Activated T-helper 1 cell treated with anti-CD3 and anti-CD28 coated beads, Interleukin-12 subunit alpha, Interleukin-12 subunit beta, Interleukin-2, Interleukin-4 antibody, amounts not matched to agents 30 ng/mL and 10 ng/mL and 1 ng/mL, durations not matched to agents 14 hours and 24 hours and 36 hours (primary cell): ENCODE data around the gene CCDC57. TPM values are rescaled to one million over a fixed set of nuclear protein-coding genes. Genes with fewer than 3 reads are reported as not detected.
A peak's percentile ranks its signal among the peaks of the same experiment; 100 is the strongest.

Experiments used
- DNase-seq: peaks from one replicate; pipeline ENCODE4 v3.0.0; 2021; ENCODE audit warnings: low spot score
- H3K27ac Mint-ChIP-seq: one replicate; pipeline ENCODE4 v1.8.0; 2021; ENCODE audit warnings: mild to moderate bottlenecking, mixed read lengths
- H3K27me3 Mint-ChIP-seq: one replicate; pipeline ENCODE4 v1.8.0; 2022; ENCODE audit warnings: mild to moderate bottlenecking, moderate library complexity, mixed read lengths; ENCODE audit not compliant: insufficient read depth
- H3K36me3 Mint-ChIP-seq: one replicate; pipeline ENCODE4 v1.8.0; 2021; ENCODE audit warnings: low read depth, mixed read lengths
- H3K4me1 Mint-ChIP-seq: one replicate; pipeline ENCODE4 v1.8.0; 2021; ENCODE audit warnings: low read depth, mixed read lengths
- H3K4me3 Mint-ChIP-seq: one replicate; pipeline ENCODE4 v1.8.0; 2021; ENCODE audit warnings: mild to moderate bottlenecking, moderate library complexity, mixed read lengths
- H3K9me3 Mint-ChIP-seq: one replicate; pipeline ENCODE4 v1.8.0; 2021; ENCODE audit warnings: mixed read lengths
- intact Hi-C: fragments of 100-400 bp; cut with micrococcal nuclease; formaldehyde crosslinking; loops from one replicate; pipeline ENCODE4 v1.15.1; 2024
- total RNA-seq: library from RNA; stranded (reverse); gene quantifications from 2 replicates; pipeline ENCODE4 v1.2.3, GENCODE V29; 2022

CCDC57 gene
- total RNA-seq, 1 donor from 2014 or later = 60.8 TPM

DNA sequence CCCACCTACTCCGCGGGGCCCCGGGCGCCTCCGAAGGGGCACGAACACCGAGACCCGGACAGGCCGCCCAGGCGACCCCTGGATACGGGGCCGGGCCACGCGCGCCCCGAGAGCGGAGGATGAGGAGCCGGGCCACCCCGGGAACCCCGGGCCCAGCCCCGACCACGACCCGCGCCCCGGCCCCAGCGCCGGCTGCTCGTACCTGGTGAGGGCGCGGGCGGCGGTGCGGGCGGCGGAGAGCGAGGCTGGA, 114.8 kb downstream of the CCDC57 start:
- Mint-ChIP-seq H3K27me3 (no peaks in the 10 kb centered on the region), H3K27ac (peak overlapping the region; percentile 55), H3K9me3 (no peaks in the 10 kb centered on the region), H3K36me3 (peaks cover 13% of the 10 kb centered on the region), H3K4me3 (peak overlapping the region; percentile 66), H3K4me1 (no peaks in the 10 kb centered on the region)
- intact Hi-C loops = loop anchor here (1.0 to 5.0 kb wide), 8 partner anchors 8 to 265 kb away; partner anchors contain the start of genes ALYREF, ANAPC11, DCXR and GPS1
- no peak for DNase-seq

- Mint-ChIP-seq H3K4me3 (peak overlapping the region; percentile 82), H3K9me3 (no peaks in the 10 kb centered on the region), H3K36me3 (peaks cover 11% of the 10 kb centered on the region), H3K4me1 (no peaks in the 10 kb centered on the region), H3K27me3 (no peaks in the 10 kb centered on the region), H3K27ac (peak overlapping the region; percentile 72)
- peak; percentile 24 for DNase-seq
- intact Hi-C loops = loop anchor here (5.0 kb wide), 1 partner anchor 45 kb away; the partner anchor contains the start of genes GPS1 and RFNG
Measured at GRCh38 chr17:82097184-82097918, 115.3 kb downstream of the CCDC57 start.

DNA sequence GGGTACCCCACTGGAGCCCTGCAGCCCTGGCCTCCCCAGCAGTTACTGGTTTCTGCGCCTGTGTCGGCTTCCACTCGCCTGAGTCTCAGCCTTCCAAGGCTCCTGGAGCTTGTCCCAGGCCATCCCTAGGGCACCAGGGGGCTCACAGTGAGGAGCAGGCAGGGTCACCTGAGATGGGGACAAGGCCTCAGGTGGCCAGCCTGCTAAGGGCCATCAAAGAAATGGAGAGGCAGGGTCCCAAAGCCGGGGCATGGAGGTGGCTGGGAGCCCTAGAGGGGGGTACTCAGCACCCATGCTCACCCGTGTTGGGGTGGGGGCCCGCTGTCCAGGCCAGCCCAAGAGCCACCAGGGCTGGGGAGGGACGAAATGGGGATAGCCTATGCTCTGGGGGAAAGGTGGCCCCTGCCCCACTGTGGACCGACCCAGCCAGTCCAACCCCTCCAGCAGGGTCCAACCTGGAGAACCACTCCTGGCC, 115.9 kb downstream of the CCDC57 start:
- peak overlapping the region; percentile 72 for H3K27ac Mint-ChIP-seq
- intact Hi-C loops = loop anchor here (1.0 to 5.0 kb wide), 2 partner anchors 44 to 168 kb away; partner anchors contain the start of genes GPS1 and RFNG
- H3K4me1 Mint-ChIP-seq = no peaks in the 10 kb centered on the region
- no peaks in the 10 kb centered on the region for H3K9me3 Mint-ChIP-seq
- peak overlapping the region; percentile 82 for H3K4me3 Mint-ChIP-seq
- no peaks in the 10 kb centered on the region for H3K27me3 Mint-ChIP-seq
- peaks cover 11% of the 10 kb centered on the region for H3K36me3 Mint-ChIP-seq
- no peak for DNase-seq

DNA sequence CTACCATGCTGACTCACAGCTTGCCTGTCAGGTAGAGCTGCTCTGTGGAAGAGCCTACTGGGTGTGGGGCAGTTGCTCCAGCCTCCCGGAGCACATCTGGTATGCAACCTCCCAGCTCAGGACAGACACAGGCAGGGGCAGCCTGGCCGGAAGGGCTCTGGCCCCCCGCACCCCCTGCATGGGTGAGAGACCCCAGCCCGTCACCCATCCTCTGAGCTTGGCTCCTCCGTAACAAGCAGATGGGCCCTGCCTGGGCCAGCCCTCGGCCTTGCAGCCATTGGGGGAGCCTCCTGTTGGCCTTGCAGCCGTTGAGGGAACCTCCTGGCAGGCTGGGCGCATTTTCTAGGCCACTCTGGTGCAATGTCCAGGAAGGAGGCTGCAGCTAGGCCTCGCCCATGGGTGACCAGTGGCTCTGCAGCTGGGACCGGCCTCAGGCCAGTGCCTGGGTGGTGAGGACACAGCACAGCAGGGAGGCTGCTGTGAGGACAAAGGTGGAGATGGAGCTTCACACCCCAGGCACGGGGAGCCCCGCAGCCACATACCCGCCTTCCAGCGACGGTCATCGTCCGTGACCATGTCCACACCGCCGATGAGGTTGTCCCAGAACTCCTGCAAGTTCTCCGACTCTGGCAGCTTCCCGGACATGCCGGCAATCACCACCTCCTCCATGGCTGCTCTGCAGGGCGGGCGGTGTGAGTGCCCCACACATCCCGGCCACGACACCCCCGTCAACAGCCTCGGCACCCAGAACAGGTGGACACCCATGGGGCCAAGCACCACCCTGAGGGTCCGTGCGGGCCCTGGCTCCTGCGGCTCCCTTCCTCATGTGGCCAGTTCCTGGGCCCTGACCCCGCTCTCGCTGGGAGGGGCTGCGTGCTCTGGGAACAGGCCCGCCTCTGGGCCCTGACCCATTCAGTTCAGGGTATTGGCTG, 116.6 kb downstream of the CCDC57 start:
- H3K4me3 Mint-ChIP-seq = peak overlapping the region; percentile 82
- H3K27ac Mint-ChIP-seq = peak overlapping the region; percentile 72
- intact Hi-C loops = loop anchor here (1.0 to 5.0 kb wide), 2 partner anchors 44 to 168 kb away; partner anchors contain the start of genes GPS1 and RFNG
- DNase-seq = no peak
- H3K36me3 Mint-ChIP-seq = peaks cover 11% of the 10 kb centered on the region
- H3K4me1 Mint-ChIP-seq = no peaks in the 10 kb centered on the region
- no peaks in the 10 kb centered on the region for H3K9me3 Mint-ChIP-seq
- H3K27me3 Mint-ChIP-seq = no peaks in the 10 kb centered on the region

- Mint-ChIP-seq H3K4me1 (no peaks in the 10 kb centered on the region), H3K9me3 (no peaks in the 10 kb centered on the region), H3K36me3 (peaks cover 11% of the 10 kb centered on the region), H3K27me3 (no peaks in the 10 kb centered on the region), H3K27ac (no peak overlapping the region), H3K4me3 (peak overlapping the region; percentile 81)
- no peak for DNase-seq
- intact Hi-C loops = loop anchor here (5.0 kb wide), 1 partner anchor 43 kb away; the partner anchor contains the start of genes GPS1 and RFNG
Measured at GRCh38 chr17:82094931-82095776, 117.5 kb downstream of the CCDC57 start.

DNA sequence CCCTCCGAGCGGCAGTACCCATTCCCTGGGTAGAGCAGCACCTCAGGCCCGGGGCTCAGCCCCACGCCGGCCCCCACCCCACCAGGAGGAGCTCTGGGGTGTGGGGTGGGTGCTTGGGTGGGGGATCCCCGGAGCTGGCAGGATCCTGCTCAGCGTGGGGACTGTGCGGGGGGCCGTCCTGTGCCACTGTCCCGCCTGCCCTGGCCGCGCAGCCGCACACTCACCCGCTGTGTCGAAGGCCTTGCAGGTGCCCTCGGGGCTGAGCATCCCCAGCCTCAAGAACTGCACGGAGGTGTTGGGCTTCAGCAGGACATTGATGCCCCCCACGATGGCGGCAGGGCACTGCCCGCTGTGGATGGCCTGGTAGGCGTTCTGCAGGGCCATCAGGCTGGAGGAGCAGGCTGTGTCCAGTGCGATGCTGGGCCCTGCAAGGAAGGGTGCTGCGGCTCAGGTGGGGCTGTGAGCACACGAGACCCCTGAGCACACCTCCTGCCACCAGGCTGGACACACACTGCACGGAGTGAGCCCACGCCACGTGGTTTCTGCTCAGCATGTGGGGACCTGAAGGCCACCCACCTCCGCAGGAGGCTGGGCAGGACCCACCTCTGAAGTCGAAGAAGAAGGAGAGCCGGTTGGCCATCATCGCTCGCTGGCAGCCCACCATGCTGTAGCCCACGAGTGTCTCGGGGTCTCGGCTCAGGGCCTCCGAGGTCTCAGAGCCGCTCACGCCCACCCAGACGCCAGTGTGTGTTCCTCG, 119.5 kb downstream of the CCDC57 start:
- Mint-ChIP-seq H3K4me3 (no peak overlapping the region), H3K4me1 (no peaks in the 10 kb centered on the region), H3K27me3 (no peaks in the 10 kb centered on the region), H3K27ac (no peak overlapping the region), H3K36me3 (peaks cover 15% of the 10 kb centered on the region), H3K9me3 (no peaks in the 10 kb centered on the region)
- intact Hi-C loops = no loop called here
- no peak for DNase-seq

DNA sequence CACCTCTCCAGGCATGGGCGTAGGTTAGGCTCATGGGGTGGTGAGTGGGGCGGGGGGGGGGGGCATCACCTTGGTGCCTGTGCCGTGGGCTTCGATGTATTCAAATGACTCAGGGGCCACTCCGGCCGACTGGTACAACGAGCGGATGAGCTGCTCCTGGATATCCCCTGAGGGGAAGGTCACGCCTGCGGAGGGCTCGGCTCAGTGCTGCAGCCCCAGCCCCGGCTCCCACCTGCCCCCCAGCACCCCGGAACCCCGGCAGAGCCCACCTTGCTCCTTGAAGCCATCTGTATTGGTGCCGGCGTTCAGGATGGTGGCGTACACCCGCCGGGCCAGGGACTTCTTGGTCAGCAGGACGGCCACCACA, 120.0 kb downstream of the CCDC57 start:
- DNase-seq = no peak
- no peak overlapping the region for H3K4me3 Mint-ChIP-seq
- peaks cover 17% of the 10 kb centered on the region for H3K36me3 Mint-ChIP-seq
- intact Hi-C loops = no loop called here
- H3K4me1 Mint-ChIP-seq = no peaks in the 10 kb centered on the region
- H3K9me3 Mint-ChIP-seq = no peaks in the 10 kb centered on the region
- H3K27ac Mint-ChIP-seq = no peak overlapping the region
- no peaks in the 10 kb centered on the region for H3K27me3 Mint-ChIP-seq

DNA sequence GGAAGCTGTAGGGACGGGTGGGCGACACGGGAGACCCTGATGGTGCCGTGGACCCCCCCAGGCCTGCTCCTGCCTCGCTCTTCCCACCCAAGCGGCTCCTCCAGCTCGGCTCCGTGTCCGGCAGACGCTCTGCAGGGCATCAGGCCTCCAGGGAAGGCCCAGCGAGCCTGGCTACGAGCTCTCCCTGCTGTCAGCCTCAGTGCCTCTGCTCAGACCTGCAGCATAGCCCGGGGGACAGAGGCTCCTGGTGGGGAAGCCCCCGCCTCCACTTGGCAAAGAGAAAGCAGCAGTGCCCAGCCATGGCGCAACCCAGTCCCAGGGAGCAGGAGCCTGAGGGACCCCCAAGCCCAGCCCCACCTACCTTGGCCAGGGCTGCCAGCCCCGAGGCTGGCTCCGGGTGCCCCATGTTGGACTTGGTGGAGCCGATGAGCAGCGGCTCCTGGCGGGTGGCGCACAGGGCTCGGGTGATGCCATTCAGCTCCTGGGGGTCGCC, 120.5 kb downstream of the CCDC57 start:
- no peak for DNase-seq
- Mint-ChIP-seq H3K4me3 (no peak overlapping the region), H3K27me3 (no peaks in the 10 kb centered on the region), H3K27ac (no peak overlapping the region), H3K9me3 (no peaks in the 10 kb centered on the region), H3K36me3 (peaks cover 17% of the 10 kb centered on the region), H3K4me1 (no peaks in the 10 kb centered on the region)
- intact Hi-C loops = no loop called here

DNA sequence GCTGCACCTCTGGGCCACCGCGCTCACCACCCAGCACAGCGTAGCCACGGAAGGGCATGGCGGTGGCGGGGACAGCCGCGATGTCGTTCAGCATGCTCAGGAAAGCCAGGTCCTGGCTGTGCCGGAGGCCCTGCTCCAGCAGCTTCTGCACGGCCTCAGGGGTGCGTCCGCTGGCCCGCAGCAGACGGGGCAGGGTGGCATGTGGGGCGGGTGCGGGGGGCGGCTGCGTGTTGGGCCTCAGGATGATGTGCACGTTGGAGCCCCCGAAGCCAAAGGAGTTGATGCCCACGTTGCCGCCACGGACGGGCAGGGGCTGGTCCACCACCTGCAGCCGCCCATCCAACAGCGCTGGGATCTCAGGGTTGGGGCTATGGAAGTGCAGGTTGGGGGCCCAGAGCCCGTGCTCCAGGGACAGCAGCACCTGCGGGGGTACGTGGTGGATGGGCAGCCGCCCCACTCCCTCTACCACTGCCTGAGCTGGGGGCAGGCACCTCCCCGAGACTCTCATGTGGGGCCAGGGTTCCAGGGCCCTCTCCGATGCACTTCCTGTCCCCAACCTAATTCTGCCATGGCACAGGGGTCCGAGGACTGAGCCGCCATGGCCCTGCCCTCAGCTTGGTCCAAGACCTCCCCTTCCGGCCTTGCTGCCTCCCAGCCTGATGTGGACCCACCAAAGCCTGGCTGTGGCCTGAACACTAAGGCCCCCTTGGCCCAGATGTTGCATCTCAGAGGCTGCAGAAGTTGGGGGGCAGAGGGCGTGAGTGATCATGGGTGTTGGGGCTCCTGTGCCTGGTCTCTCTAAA, 121.2 kb downstream of the CCDC57 start:
- DNase-seq = no peak
- Mint-ChIP-seq H3K9me3 (no peaks in the 10 kb centered on the region), H3K4me3 (no peak overlapping the region), H3K4me1 (no peaks in the 10 kb centered on the region), H3K27ac (no peak overlapping the region), H3K36me3 (peaks cover 17% of the 10 kb centered on the region), H3K27me3 (no peaks in the 10 kb centered on the region)
- intact Hi-C loops = no loop called here

- H3K27me3 Mint-ChIP-seq = no peaks in the 10 kb centered on the region
- H3K27ac Mint-ChIP-seq = no peak overlapping the region
- H3K4me3 Mint-ChIP-seq = no peak overlapping the region
- intact Hi-C loops = no loop called here
- H3K36me3 Mint-ChIP-seq = peaks cover 13% of the 10 kb centered on the region
- H3K4me1 Mint-ChIP-seq = no peaks in the 10 kb centered on the region
- no peaks in the 10 kb centered on the region for H3K9me3 Mint-ChIP-seq
- DNase-seq = no peak
Measured at GRCh38 chr17:82090549-82091263, 121.9 kb downstream of the CCDC57 start.
